ENCODE measurements around the gene SAFB2.

SAFB2 gene

DNA sequence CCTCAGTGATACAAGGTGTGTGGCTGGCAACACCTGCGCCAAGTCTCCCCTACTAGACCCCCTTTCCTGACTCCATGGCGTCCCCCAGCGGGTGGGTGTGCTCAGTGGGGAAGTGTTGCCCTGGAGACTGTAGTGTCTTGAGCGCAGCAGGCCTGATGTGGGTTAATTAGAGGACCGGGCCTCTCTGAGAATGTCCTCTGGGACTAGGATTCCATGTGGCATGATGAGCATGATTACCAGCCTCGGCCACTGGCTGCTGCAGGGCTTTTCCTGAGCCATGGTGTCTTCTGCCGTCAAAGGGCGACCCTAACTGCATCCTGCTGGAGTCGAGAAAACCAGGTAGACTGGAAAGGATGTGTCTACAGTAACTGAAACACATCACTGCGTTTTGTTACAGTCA, 29.7 kb upstream of the SAFB2 start:
- TF ChIP-seq, protein P1, sequence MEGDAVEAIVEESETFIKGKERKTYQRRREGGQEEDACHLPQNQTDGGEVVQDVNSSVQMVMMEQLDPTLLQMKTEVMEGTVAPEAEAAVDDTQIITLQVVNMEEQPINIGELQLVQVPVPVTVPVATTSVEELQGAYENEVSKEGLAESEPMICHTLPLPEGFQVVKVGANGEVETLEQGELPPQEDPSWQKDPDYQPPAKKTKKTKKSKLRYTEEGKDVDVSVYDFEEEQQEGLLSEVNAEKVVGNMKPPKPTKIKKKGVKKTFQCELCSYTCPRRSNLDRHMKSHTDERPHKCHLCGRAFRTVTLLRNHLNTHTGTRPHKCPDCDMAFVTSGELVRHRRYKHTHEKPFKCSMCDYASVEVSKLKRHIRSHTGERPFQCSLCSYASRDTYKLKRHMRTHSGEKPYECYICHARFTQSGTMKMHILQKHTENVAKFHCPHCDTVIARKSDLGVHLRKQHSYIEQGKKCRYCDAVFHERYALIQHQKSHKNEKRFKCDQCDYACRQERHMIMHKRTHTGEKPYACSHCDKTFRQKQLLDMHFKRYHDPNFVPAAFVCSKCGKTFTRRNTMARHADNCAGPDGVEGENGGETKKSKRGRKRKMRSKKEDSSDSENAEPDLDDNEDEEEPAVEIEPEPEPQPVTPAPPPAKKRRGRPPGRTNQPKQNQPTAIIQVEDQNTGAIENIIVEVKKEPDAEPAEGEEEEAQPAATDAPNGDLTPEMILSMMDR (conservative IDR thresholded peaks at IDR 0.05; ENCODE audit: low read depth), result no peak
- no peak for DNase-seq (ENCODE audit: low spot score)
- CTCF ChIA-PET, result no interaction called here
- POLR2A ChIA-PET (ENCODE audit: low non-redundant PET), result no interaction called here
- no peak overlapping the region for H3K27ac ChIP-seq

DNA sequence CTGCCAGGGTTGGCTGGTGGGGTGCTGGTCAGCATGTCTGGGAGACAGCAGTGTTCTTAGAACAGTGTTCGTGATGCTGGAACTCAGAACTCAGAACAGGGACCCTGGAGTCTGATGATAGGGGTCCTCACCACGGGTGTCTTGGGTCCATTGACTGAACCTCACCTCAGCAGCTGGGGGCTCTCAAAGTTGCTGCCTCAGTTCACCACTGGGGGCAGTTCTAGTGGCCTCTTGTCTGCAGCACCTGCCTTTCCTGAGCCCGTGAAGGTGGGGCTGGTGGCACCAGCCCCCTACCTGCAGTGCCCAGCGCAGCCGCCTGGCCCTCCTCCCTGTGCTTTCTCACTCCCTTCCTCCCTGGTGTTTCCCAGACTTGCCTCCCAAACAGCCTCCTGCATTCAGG, 28.8 kb upstream of the SAFB2 start:
- no peak overlapping the region for H3K27ac ChIP-seq
- POLR2A ChIA-PET (ENCODE audit: low non-redundant PET), result interaction anchor here (0.6 kb wide), 1 partner anchor 505 kb away, joined by 3 read pairs; no protein-coding TSS in a partner anchor
- TF ChIP-seq, protein P1 (conservative IDR thresholded peaks at IDR 0.05; ENCODE audit: low read depth), result no peak
- CTCF ChIA-PET, result no interaction called here
- DNase-seq (ENCODE audit: low spot score), result no peak

DNA sequence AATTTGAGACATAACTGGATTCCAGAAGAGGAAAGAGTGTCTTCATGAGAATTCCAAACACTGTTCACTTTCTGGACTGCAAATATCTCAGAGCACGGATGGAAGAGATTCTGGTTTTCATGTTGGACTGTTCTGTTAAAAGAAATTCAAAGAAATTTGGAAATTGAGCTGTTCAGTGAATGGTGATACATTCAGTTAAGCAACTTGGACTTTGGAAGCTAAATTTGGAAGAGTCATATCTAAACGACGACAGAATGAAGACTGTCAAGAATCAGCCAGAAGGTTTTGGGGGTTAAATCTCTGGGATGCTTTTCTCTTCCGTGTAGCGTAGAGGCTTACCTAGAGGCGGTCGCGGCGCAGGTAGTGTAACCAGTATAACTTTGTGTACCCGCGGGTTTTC, 25.9 kb upstream of the SAFB2 start:
- TF ChIP-seq, protein P1 (conservative IDR thresholded peaks at IDR 0.05; ENCODE audit: low read depth), result no peak
- CTCF ChIA-PET, result interaction anchor here (0.6 kb wide), 1 partner anchor 36 kb away, joined by 3 read pairs; no protein-coding TSS in a partner anchor
- POLR2A ChIA-PET (ENCODE audit: low non-redundant PET), result no interaction called here
- no peak overlapping the region for H3K27ac ChIP-seq
- no peak for DNase-seq (ENCODE audit: low spot score)

DNA sequence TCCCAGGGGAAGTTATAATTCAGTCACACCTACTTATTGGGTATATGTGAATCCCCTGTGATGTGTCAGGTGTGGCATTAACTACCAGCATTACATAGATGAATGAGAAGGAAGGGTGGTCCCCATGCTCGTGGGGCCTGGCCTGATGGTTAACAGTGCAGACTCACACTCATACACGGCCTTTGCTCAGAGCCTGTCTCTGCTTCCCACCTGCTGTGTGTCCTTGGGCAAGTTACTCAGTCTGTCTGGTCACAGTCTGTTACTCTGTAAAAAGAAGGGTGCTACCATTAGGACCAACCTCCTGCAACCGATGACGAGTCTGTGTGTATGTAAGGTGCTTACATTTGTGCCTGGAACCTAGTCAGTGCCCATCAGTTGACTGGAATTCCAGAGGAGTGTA, 24.1 kb upstream of the SAFB2 start:
- POLR2A ChIA-PET (ENCODE audit: low non-redundant PET), result no interaction called here
- H3K27ac ChIP-seq, result no peak overlapping the region

DNA sequence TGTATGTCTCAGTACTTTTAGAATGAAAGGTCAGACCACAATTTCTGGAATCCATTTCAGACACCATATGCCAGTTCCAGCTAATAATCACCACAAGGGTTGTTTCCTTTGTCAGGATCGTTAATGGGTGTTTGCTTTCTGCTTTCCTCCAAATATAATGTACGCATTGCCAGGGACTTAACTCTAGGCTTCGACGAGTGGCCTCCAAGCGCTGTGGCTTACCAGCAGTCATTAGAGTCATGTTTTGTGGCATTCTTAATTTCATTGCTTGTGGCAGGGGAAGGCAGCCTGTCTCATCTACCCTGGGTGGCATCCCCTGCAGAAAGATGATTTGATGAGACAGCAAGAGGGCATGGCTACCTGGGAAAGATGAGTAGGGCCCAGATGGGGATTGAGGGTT, 22.8 kb upstream of the SAFB2 start:
- POLR2A ChIA-PET (ENCODE audit: low non-redundant PET), result no interaction called here
- DNase-seq (ENCODE audit: low spot score), result no peak
- CTCF ChIA-PET, result no interaction called here
- TF ChIP-seq, protein P1 (conservative IDR thresholded peaks at IDR 0.05; ENCODE audit: low read depth), result no peak
- no peak overlapping the region for H3K27ac ChIP-seq

More for the DNA sequence above, 24.1 kb upstream of the SAFB2 start:
- no peak for DNase-seq (ENCODE audit: low spot score)
- CTCF ChIA-PET, result no interaction called here
- TF ChIP-seq, protein P1 (conservative IDR thresholded peaks at IDR 0.05; ENCODE audit: low read depth), result no peak

DNA sequence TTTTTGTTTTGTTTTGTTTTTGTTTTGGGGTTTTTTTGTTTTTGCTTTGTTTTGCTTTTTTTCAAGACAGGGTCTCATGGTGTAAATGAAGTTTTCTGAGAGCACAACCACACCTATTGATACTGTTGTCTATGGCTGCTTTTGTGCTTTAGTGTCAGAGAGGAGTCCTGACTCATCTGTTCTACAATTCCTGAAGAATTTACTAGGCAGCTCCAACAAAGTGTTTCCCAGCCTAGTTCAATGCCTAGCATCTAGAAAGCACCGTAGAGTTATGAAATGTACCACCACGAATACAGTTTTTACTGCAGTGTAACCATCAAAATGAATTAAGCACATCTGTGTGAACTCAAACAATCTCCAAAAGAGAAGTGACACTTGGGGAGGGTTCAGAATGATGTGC, 21.5 kb upstream of the SAFB2 start:
- no peak for DNase-seq (ENCODE audit: low spot score)
- H3K27ac ChIP-seq, result no peak overlapping the region
- TF ChIP-seq, protein P1 (conservative IDR thresholded peaks at IDR 0.05; ENCODE audit: low read depth), result no peak
- CTCF ChIA-PET, result no interaction called here
- POLR2A ChIA-PET (ENCODE audit: low non-redundant PET), result no interaction called here

DNA sequence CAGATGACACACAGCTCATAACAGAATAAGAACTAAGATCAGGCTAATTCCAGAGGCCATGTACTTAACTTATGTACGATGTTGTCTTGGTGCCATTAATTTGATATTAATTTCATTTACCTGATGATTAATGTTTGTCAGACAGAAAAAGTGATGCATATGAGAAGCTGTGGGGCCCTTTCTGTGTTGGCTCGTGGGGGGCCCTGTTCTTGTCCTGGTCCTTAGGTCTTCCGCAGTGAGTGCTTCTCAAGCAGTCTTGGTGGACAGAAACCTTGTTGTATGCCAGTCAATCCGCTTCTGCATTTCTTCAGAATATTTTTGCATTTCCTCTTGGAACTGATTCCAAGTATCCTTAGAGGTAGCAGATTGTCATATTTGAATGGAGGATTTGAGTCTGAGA, 20.5 kb upstream of the SAFB2 start:
- TF ChIP-seq, protein P1 (conservative IDR thresholded peaks at IDR 0.05; ENCODE audit: low read depth), result no peak
- POLR2A ChIA-PET (ENCODE audit: low non-redundant PET), result no interaction called here
- no peak for DNase-seq (ENCODE audit: low spot score)
- no peak overlapping the region for H3K27ac ChIP-seq
- CTCF ChIA-PET, result no interaction called here
